Dermis microvascular lymphatic vessel endothelial cell (primary cell): ENCODE results near the gene EPB41L2. TPM values are rescaled to one million over a fixed set of nuclear protein-coding genes. Genes with fewer than 3 reads are reported as not detected.

Experiments
- DNase-seq, 2 donors: peaks; one replicate each; pipeline versions ENCODE4 v3.0.0 to v3.0.0-alpha.2; 2010; ENCODE audit warnings: low read depth in 2 of 2
- total RNA-seq: library from RNA; depleted of rRNA; stranded (reverse); fragments of >200 nt; gene quantifications from 2 replicates; pipeline ENCODE4 v1.2.1, GENCODE V29; 2014

EPB41L2 gene
- total RNA-seq, 1 donor from 2014 or later, result 78.8 TPM

GRCh38 chr6:130872250-130873095, 190.6 kb downstream of the EPB41L2 start:
- DNase-seq, result peak in 1 of 2 donors; percentile 57

DNA sequence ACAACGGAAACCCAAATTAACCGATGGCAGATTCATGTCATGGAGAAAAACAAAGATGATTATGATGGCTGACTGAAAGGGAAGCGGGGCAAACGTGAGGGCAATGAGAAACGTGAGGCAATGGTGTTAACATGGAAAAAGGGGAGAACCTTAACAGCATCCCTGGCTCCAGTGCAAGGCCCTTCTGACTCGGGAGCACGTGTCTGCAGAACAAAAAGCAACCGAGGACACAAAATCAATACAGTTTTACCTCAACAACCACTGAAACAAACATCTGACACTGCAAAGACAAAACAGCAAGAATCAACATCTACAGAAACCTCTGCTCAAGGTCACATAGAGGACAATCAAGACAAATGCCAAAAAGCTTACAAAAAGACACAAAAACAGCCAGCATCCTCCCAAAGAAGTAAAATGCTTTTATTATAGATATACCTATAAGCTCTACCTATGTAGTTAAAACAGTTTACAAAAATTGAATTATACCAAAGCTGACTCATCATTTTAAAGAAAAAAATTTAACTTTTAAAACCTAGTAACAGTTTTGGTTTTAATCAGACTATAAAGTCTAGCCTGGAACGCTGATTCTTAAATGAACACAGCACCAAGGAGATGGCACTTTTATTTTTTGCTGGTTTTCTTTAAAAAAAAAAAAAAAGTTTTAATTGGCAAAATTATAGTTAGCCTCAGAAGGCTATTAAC, 192.7 kb downstream of the EPB41L2 start:
- no peak for DNase-seq

DNA sequence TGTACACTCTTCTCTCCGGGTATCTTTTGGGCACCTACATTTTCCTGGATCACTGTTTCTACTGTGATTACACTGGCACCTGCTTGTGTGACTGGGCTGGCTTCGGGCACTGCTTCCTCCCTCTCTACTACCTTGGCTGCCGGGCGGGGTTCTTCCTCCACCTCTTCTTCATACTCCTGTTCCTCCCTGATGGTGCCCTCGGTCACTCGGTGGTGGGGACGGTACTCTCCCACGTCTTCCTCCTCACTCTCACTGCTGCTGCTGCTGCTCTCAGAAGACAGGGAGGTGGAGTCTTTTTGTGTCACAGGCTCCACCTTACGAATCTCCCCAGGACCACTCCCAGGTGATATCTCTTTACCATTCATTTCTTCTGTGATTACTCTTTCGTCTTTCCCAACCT, 193.4 kb downstream of the EPB41L2 start:
- DNase-seq, result no peak

- DNase-seq, result no peak
These were observed 197.3 kb downstream of the EPB41L2 start for GRCh38 chr6:130865793-130866192.

DNA sequence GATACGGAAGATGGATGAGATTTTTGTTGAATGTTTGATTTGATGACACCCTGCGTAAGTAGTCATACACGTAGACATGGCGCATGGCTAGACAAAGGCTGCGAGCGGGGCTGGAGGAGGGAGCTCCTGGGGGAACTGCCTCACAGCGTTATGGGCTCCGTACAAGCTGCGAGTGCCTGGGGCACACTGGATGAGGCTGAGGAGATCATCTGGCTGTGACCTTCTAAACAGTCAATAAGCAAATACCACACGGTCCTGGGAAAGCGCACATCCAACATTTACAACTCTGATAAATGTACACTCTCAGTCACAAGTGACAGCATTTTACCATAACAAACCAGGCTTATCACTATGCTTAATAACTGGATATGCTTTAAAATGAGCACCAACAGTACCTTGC, 198.7 kb downstream of the EPB41L2 start:
- no peak for DNase-seq

DNA sequence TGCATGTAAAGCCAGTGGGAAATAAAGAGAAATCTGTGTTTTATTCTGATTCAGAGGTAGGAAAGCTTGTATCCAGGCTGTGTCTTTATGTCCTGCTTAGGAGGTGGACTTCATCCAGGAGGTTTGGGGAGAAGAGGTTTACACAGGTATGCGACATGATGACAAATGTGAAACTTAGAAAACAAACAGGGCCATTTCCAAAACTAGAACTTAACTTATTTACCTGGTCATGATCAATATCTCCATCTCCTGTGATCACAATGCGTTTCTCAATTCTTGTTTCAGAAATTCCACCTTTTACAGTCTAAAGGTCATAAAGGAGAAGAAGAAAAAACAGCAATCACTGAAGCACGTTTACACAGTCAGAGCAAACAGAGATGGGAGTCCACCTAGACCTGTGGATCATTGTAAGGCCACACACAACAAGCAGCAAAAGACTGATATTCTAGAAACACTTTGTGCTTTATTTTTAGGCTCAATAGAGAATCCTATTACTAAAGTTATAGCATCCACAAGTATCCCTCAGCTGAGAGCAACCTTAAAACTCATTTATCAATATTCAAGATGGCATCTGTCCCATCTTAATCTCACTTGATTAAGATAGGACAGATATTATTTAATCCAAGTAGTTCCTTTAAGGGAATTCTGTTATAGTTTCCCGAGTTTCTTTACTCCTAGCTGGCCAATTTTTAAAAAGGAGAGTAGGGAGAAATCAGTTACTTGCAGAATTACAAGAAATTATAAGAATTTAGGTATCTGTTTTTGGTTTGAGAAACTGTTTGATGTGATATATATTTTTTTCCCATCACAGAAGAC, 199.4 kb downstream of the EPB41L2 start:
- no peak for DNase-seq

GRCh38 chr6:130862370-130862769, 200.7 kb downstream of the EPB41L2 start:
- DNase-seq, result no peak

DNA sequence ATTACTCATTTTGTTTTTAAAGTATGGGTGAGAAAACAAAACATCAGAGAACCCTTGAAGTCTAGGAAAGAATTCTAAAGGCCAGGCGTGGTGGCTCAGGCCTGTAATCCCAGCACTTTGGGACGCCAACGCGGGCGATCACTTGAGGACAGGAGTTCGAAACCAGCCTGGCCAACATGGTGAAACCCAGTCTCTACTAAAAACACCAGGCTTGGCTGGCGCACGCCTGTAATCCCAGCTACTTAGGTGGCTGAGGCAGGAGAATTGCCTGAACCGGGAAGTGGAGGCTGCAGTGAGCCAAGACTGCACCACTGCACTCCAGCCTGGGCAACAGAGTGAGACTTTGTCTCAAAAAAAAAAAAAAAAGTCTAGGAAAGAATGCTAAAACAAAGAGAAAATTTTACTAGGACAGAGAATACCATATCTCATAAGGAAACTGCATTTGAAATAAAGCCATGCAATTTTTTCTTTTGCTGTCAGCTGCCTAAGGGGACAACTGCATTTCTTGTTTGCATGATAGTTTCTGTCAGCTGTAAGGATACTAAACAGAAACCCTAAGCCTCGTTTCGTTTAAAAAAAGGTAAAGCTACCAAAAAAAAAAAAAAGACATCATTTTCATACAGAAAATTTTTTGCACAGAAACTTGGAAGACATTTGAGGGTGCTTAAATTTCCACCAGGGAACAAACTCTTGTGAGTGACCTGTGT, 203.7 kb downstream of the EPB41L2 start:
- DNase-seq, result no peak

DNA sequence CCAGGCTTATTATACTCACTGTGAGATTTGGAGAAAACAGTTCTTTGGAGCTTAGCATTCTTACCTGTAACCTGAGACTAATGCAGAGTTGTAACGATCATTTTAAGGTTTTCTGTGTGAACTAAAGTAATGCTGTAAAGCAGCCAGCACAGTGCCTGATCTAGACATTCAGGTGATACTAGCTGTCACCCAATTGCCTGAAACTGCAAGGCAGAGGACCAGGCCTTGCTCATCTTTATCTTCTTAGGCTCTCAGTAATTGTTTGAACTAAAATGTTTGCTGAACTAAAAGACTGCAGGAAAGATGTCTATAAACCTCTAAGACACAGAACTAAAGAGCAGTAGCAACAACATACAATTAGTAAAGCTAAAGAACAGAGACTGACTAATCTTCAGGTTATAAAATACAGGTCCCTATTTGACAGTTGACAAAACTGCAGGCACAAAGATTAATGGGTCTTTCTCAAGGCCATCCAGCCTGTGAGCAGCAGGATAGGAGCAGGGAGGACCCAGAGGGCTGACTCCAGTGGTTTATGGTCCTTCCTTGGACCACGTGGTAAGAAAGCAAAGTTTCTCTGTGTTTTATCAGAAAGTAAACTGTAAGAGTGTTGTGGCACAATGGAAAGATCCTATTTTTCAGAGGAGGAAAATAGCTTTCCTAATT, 204.4 kb downstream of the EPB41L2 start:
- DNase-seq, result no peak

DNA sequence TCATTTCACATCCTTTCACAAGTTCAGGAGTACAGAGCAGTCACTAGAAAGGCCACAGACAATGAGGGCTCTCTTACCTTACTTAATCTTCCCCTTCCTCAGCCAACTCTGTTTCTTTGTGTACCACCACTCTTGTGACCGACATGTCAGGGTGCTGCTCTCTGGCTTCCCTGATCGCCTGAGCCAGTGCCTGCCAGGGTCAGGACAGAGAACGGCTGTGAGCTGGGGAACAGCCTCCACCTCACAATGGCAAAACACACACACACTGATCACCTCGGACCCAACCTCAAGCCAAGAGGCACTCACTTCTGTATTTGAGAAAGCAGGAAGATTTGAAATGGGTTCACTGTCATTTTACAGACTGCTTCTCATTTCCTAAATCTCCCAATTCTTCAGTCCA, 205.0 kb downstream of the EPB41L2 start:
- no peak for DNase-seq

GRCh38 chr6:130853555-130854183, 209.4 kb downstream of the EPB41L2 start:
- no peak for DNase-seq

DNA sequence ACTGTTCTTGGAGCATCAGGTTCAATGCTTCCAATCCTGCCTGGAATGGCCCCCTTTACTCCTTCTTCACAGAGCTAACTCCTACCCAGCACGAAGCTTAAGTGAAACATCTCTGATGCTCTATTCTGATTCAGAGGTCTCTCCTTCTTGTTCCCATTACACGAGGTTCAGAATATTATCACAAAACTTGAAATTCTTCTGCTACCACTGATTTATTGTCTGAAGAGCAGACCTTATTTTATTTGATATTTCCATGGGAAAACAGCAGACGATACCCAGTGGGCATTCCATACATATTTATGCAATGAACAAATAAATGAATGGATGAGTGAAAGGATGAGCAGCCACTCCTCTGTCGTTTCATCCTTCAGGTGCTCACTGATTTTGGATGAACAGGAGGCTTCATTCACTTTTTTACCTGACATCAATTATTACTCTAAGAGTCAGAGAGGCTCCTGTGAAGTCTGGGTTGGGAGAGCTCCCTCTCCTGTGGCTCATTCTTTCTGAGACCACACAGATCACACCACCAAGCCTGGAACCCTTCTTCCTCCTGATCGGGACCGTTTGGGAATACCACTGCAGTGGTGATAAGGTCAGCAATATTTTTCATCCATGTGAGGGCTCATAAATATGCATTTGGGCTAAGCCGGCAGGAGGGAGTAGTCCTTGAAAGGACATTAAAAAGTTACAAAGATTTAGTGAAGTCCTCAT, 210.0 kb downstream of the EPB41L2 start:
- no peak for DNase-seq

- DNase-seq, result peak in 1 of 2 donors; percentile 21
These were observed 212.0 kb downstream of the EPB41L2 start for GRCh38 chr6:130851026-130851425.

DNA sequence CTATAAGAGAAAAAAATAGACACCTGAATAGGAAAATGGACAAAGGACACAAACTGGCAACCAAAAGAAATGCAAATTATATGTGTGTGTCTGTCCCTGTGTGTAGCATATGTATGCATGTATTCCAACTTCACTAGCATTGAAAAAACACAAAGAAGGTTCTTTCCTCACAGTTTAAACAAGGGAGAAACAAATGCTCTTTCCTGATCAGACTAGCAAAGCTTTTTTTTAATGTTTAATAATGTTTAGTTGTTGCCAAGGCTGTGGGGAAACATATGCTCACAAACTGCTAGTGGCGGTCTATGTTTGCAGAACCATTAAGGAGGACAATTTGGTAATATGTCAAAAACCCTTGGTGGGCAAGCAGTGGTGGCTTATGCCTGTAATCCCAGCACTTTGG, 213.5 kb downstream of the EPB41L2 start:
- DNase-seq, result no peak

DNA sequence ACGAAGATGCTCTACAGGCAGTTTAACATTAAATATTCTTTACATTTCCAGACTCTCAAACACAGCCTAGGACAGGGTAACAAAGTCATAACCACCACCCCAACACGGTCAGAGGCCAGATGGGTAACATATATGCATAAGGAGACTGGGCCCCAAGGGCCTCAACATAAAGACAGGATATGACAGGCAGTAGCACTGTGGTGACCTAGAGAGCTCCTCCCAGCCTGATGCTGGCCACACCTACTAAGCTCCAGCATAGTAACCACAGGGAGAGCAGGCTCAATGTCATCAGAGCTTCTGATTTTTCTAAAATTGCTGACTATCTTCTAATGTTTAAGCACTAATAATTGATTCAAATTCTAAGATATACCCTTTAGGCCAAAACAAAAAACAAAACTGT, 214.1 kb downstream of the EPB41L2 start:
- no peak for DNase-seq

DNA sequence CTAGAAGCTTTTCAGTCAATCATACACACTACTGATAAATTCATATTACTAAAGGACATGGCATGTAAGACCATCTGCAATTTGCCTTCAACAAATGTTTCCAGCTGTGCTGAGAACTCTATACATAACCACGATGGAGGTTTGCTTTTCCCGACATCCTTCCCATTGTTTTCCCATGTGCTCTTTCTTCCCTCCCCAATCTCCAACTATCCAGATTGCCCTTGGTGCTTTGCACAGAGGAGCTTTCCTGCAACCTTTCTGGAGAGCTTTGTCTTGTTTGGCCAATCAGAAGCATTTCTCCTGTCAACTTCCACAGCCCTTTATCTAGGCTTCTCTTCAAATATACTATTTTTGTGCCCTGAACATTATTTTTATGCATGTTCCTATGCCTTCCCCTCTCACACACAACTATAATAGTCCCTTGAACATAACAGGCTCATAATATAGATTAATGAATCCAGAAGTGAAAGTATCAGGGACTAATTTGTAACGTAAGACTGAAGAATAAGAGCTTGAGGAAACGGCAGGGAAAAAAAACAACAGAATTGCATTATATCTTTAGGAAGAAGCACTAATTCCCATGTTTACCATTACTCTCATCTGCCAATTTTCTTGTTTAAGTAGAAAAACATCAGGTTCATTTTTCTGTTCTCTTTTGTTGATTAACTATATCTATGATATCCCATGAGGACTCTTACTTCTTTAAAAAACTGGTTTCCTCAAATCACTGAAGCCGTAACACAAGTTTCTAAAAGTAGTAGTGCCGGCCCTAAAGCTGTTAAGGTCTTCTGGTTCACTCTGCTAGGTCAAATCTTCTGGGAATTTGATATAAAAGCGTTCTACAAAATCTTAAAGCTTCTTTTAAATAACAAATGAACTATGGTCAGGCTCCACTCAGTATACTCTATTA, 215.8 kb downstream of the EPB41L2 start:
- no peak for DNase-seq

DNA sequence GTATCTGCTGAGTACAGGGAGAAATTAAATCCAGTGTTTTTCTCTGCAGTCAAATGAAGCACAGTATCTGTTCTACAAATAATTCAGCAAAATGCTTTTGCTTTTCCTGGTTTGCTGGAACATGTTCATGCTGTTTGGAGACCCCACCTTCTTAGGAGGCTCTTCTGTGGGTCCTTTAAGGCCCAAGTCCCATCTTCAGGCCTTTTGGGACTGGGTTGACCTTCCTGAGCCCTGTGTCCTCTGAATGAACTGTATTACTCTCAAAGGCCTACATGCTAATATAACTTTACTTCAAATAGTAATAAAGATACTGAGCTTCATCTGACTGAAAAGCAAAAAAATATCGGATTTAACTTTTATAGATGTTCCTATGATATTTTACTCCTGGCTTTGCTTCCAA, 216.5 kb downstream of the EPB41L2 start:
- no peak for DNase-seq

- DNase-seq, result peak; percentile 45 to 55
These were observed 219.3 kb downstream of the EPB41L2 start for GRCh38 chr6:130843575-130844320.
